ENCODE results near the gene IRF2BPL. TPM values are rescaled to one million over a fixed set of nuclear protein-coding genes. Genes with fewer than 3 reads are reported as not detected.

The IRF2BPL gene
- total RNA-seq, 2 donors from 2014 or later: 18.3 to 27.1 TPM

DNA sequence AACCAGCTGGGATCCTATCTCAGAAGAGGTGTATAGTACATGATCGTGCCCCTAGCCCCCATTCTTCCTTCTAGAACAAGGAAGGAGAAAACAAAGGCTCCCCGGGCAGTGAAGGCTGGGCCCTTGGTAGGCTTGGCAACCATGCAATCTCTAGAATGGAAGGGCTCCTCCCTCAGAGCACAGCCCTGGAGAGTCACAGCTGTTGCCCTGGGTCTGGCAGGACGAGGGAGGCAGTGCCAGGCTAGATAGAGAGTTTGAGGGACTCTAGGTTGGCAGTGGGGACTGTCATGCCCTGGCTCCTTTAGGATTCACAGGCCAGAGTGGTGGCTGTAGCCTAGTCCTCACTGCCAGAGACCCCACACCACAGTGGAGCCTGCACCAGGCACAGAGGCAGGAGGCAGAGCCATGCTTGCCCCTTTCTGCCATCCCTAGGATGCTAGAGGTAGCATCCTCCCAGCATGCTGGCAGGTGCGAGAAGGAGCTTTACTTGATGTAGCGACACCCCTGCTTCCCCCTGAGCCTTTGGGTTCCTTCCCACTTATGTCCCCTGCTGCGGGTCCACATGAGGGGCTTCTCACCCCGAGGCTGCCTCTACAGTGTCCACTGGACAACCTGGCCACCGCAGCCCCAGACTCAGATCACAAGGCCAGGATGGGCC is 36.1 kb upstream of the IRF2BPL start:
- no peaks in the 10 kb centered on the region for H3K9me3 ChIP-seq
- no peaks in the 10 kb centered on the region for H3K27me3 ChIP-seq
- DNase-seq: no peak
- no peak overlapping the region for H3K9ac ChIP-seq (ENCODE audit: low read depth in 2 of 2, low read length in 2 of 2)
- no peaks in the 10 kb centered on the region for H3K4me1 ChIP-seq
- TF ChIP-seq, protein P1, sequence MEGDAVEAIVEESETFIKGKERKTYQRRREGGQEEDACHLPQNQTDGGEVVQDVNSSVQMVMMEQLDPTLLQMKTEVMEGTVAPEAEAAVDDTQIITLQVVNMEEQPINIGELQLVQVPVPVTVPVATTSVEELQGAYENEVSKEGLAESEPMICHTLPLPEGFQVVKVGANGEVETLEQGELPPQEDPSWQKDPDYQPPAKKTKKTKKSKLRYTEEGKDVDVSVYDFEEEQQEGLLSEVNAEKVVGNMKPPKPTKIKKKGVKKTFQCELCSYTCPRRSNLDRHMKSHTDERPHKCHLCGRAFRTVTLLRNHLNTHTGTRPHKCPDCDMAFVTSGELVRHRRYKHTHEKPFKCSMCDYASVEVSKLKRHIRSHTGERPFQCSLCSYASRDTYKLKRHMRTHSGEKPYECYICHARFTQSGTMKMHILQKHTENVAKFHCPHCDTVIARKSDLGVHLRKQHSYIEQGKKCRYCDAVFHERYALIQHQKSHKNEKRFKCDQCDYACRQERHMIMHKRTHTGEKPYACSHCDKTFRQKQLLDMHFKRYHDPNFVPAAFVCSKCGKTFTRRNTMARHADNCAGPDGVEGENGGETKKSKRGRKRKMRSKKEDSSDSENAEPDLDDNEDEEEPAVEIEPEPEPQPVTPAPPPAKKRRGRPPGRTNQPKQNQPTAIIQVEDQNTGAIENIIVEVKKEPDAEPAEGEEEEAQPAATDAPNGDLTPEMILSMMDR (IDR thresholded peaks at IDR 0.05): no peak
- no peak overlapping the region for H3K27ac ChIP-seq
- intact Hi-C loops (cut with DNase I): loop anchor here (5.0 kb wide), 1 partner anchor 152 kb away; no protein-coding TSS in a partner anchor
- H3K4me3 ChIP-seq: no peak overlapping the region
- H3K36me3 ChIP-seq: no peaks in the 10 kb centered on the region

DNA sequence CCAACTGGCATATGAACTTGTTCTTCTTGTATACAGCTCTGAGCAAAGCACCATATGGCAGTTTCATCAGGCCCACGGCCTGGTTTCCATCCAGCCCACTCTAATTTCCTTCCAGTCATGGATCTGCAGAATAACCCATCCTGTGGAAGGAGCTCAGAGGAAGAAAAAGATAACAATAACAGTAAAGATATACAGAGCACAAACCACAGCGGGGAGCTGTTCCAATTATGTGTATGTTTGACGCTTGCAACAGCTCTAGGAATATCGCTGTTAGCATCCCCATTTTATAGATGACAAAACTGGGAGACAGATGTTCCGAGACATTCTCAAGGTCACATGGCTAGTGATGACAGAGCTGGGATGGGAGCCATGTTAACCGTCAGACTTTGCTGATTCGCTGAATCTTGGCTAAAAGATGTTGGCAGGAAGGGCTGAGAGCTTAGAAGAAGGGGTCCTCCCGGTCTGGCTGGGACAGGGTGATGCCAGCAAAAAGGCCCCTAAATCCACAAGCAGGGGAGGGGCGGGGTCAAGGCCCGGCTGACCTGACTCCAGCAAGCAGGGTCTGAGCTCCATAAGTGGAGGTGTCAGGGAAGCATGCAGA is 35.2 kb upstream of the IRF2BPL start:
- TF ChIP-seq, protein P1 (IDR thresholded peaks at IDR 0.05): no peak
- DNase-seq: no peak
- Histone ChIP-seq H3K9me3 (no peaks in the 10 kb centered on the region), H3K9ac (ENCODE audit: low read depth in 2 of 2, low read length in 2 of 2) (no peak overlapping the region), H3K27me3 (no peaks in the 10 kb centered on the region), H3K27ac (no peak overlapping the region), H3K4me3 (no peak overlapping the region), H3K36me3 (no peaks in the 10 kb centered on the region), H3K4me1 (no peaks in the 10 kb centered on the region)
- intact Hi-C loops (cut with DNase I): no loop called here

DNA sequence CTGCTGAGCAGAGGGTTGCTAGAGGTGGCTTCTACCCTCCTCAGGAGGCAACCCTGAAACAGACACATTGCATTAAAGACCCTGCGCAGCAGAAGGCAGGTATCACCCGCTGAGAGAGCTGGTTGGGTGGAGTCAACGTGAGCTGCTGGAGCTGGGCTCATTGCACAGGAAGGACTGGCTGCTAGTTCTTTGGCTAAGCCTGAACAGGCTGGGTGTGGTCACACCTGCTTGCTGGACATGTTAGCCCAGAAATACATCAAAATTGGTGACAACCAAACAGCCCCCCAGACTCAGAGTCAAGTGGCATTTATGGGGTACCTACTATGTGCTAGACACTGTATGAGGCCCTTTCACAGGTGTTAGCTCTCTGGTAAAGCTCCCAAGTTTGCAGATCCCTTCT is 33.8 kb upstream of the IRF2BPL start:
- no peaks in the 10 kb centered on the region for H3K36me3 ChIP-seq

DNA sequence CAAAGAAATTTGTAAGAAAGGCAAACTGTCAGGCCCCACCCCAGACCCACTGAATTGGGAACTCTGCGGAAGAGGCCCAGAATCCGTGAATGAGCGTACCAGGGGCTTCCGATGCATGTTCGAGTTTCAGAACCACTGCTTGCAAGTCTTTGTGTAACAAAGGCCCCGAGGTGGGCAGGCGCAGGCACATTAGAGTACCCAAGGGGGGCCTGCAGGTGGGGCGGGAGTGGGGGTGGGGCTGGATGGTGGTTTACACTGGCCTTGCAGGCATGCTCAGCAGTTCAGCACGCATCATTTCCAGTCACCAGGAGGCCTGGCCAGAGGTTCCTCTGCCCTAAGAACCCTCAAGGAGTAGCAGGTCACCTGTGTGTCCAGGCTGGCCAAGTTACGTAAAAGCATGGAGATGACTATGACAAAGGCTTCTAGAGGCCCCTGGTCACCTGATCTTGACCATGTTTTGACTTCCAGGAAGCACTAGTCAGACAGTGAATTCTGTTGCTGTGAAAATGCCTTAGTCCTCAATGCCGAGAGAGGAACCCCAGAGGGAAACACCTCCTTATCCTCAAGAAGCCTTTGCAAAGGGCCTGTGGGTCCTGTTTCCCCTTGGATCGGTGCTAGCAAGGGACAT is 33.2 kb upstream of the IRF2BPL start:
- Histone ChIP-seq H3K4me1 (no peaks in the 10 kb centered on the region), H3K9me3 (no peaks in the 10 kb centered on the region), H3K36me3 (no peaks in the 10 kb centered on the region), H3K27me3 (no peaks in the 10 kb centered on the region), H3K9ac (ENCODE audit: low read depth in 2 of 2, low read length in 2 of 2) (no peak overlapping the region), H3K4me3 (no peak overlapping the region), H3K27ac (no peak overlapping the region)
- TF ChIP-seq, protein P1 (IDR thresholded peaks at IDR 0.05): no peak
- intact Hi-C loops (cut with DNase I): no loop called here
- no peak for DNase-seq

More for the DNA sequence above, 33.8 kb upstream of the IRF2BPL start:
- Histone ChIP-seq H3K9me3 (no peaks in the 10 kb centered on the region), H3K4me1 (no peaks in the 10 kb centered on the region), H3K9ac (ENCODE audit: low read depth in 2 of 2, low read length in 2 of 2) (no peak overlapping the region), H3K27me3 (no peaks in the 10 kb centered on the region), H3K4me3 (no peak overlapping the region), H3K27ac (no peak overlapping the region)
- no peak for DNase-seq
- TF ChIP-seq, protein P1 (IDR thresholded peaks at IDR 0.05): no peak
- intact Hi-C loops (cut with DNase I): no loop called here

DNA sequence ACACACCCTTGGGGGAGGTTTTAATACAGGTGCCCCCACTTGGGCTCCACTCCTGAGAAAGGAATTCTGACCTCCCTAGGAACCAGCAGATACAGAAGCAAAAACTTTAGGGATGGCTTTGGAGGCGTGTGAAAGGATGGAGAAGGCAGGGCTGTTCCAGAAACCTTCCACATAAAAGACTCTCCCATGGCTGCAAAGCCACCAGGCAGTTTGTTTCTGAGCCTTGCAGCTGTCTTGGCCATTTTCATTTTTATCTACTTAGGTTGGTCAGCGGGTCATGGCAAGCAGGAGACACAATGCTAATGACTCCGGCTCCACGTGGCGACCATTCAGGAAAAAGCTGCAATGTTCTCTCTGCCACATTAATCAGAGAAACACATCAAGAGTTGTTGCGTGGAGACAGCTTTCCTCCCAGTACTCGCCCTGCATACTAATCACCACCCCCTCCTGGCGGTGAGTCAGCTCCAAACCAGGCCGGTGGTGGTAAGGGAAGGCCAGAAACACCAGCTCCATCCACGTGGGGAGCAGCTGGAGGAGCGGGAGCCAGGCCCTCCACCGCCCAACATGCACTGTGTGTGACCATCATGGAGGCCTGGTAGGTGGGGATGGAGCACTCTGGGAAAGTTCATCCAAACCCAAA is 30.9 kb upstream of the IRF2BPL start:
- H3K27ac ChIP-seq: no peak overlapping the region
- intact Hi-C loops (cut with DNase I): no loop called here
- H3K9me3 ChIP-seq: no peaks in the 10 kb centered on the region
- DNase-seq: no peak
- H3K4me3 ChIP-seq: no peak overlapping the region
- no peak overlapping the region for H3K9ac ChIP-seq (ENCODE audit: low read depth in 2 of 2, low read length in 2 of 2)
- no peaks in the 10 kb centered on the region for H3K27me3 ChIP-seq
- no peaks in the 10 kb centered on the region for H3K4me1 ChIP-seq
- TF ChIP-seq, protein P1 (IDR thresholded peaks at IDR 0.05): no peak
- no peaks in the 10 kb centered on the region for H3K36me3 ChIP-seq
